ENCODE data around the gene STK32A. TPM values are rescaled to one million over a fixed set of nuclear protein-coding genes. Genes with fewer than 3 reads are reported as not detected.

STK32A gene
- polyA plus RNA-seq, 2 of the 4 experiments (the other 2 are of a cell fraction) = 0.45 to 1.2 TPM

DNA sequence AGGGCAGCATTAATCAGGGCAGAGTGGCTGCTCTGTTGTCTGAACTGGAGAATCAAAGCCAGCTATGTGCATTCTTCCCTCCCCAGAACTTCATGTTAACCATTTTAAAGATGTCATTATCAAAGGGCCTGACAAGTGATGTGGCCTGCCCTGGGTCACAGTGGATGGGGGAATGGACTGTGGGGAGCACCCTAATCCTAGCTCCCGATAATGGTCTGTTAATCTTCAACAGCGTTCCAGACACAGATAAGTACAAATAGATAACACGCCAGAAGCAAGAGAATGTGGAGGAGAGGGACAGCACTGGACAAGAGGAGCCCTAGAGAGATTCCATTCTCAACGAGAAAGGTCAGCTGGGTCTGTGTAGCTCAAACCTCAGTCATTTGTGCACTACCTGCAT is 197.5 kb downstream of the STK32A start:
- WGBS (ENCODE audit: missing lambda C conversion rate) = 45% methylated on average over 4 of the region's 4 CpGs
- ATAC-seq (no peak), FAIRE-seq (no peak), DNase-seq (ENCODE audit: low read depth in 1 of 2, low spot score in 1 of 2) (no peak)
- Histone ChIP-seq H3K9me3 (no peaks in the 10 kb centered on the region), H3K4me2 (no peak overlapping the region), H3K27ac (no peak overlapping the region), H3K4me3 (no peak overlapping the region), H3K4me1 (no peaks in the 10 kb centered on the region)
- ChIA-PET POLR2A (no interaction called here), CTCF (interaction anchor here (0.5 kb wide), 1 partner anchor 43 kb away, joined by 3 read pairs; no protein-coding TSS in a partner anchor)
- TF ChIP-seq SMC3 (IDR thresholded peaks at IDR 0.05) = no peak

DNA sequence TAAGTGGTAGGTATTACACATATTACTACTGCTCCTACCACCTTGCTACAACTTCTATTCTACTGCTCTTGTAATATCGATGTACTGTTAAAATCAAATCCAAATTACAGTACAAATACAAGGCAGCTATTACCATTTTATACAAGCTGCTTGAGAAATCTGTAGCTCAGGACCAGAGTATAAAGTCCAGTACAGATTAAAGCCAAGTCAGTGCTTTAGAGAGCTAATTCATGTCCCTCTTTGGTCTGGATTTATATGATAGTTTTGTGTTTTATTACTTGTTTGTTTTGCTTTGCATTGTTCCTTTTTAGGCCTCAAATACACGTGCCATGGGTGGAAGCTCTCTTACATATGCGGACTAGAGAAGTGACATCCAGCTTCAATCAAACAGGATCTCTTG is 199.2 kb downstream of the STK32A start:
- DNase-seq (ENCODE audit: low read depth in 1 of 2, low spot score in 1 of 2) (no peak), FAIRE-seq (no peak), ATAC-seq (no peak)
- Histone ChIP-seq H3K4me2 (no peak overlapping the region), H3K4me1 (no peaks in the 10 kb centered on the region), H3K27ac (no peak overlapping the region), H3K4me3 (no peak overlapping the region), H3K9me3 (no peaks in the 10 kb centered on the region)
- TF ChIP-seq MAZ (IDR thresholded peaks at IDR 0.05; ENCODE audit: borderline replicate concordance, low read depth, low read length) = no peak
- no peak for TF ChIP-seq CHD4 (IDR thresholded peaks at IDR 0.05; ENCODE audit: borderline replicate concordance)
- POLR2A ChIA-PET = no interaction called here
- WGBS (ENCODE audit: missing lambda C conversion rate) = 50% methylated on average over 3 of the region's 3 CpGs
- CTCF ChIA-PET = interaction anchor here (1.0 to 1.1 kb wide), 2 partner anchors 20 to 245 kb away, joined by 3 to 4 read pairs; no protein-coding TSS in a partner anchor

DNA sequence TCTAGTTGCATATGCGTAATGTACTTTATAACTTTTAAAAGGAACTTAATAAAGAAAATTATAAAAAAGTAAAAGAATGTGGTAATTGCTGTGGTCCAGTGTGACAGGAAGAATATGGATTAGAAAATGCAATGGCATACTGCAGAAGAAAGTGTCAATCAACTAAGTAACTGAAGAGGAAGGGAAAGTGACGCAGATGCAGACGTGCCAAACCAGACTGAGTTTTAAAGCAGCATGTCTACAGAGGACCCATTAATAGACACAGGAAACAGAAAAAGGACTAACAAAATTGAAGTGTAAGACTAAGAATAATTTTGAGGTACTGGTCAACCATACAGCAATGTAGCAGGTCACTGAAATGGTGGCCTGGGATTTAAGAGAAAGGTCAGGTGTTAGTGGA is 201.8 kb downstream of the STK32A start:
- ChIA-PET CTCF (interaction anchor here (1.5 kb wide), 1 partner anchor 142 kb away, joined by 3 read pairs; no protein-coding TSS in a partner anchor), POLR2A (no interaction called here)
- DNase-seq (ENCODE audit: low read depth in 1 of 2, low spot score in 1 of 2) = no peak
- Histone ChIP-seq H3K27ac (no peak overlapping the region), H3K4me1 (no peaks in the 10 kb centered on the region), H3K4me2 (no peak overlapping the region), H3K9me3 (no peaks in the 10 kb centered on the region), H3K4me3 (no peak overlapping the region)
- WGBS (ENCODE audit: missing lambda C conversion rate) = 88% methylated on average over 3 of the region's 3 CpGs
- FAIRE-seq = no peak
- TF ChIP-seq MAZ (IDR thresholded peaks at IDR 0.05; ENCODE audit: borderline replicate concordance, low read depth, low read length) = no peak
- TF ChIP-seq HOXB13 (CRISPR knock-in tag; IDR thresholded peaks at IDR 0.05; ENCODE audit: low read depth) = no peak
- no peak for ATAC-seq

GRCh38 chr5:147437161-147437596 is 202.4 kb downstream of the STK32A start:
- DNase-seq (ENCODE audit: low read depth in 1 of 2, low spot score in 1 of 2) (no peak), ATAC-seq (no peak), FAIRE-seq (no peak)
- WGBS (ENCODE audit: missing lambda C conversion rate) = 46% methylated on average over 6 of the region's 6 CpGs
- H3K4me2 ChIP-seq = no peak overlapping the region
- no peak overlapping the region for H3K4me3 ChIP-seq
- H3K9me3 ChIP-seq = no peaks in the 10 kb centered on the region
- CTCF ChIA-PET = interaction anchor here (1.5 kb wide), 1 partner anchor 142 kb away, joined by 3 read pairs; no protein-coding TSS in a partner anchor
- no peak for TF ChIP-seq SREBF2 (IDR thresholded peaks at IDR 0.05)
- no peak for TF ChIP-seq HMGXB4 (CRISPR knock-in tag; IDR thresholded peaks at IDR 0.05; ENCODE audit: borderline replicate concordance)
- no peak for TF ChIP-seq HOXB13 (CRISPR knock-in tag; IDR thresholded peaks at IDR 0.05; ENCODE audit: low read depth)
- TF ChIP-seq NPAS2 (CRISPR knock-in tag; IDR thresholded peaks at IDR 0.05; ENCODE audit: borderline replicate concordance) = no peak
- no peak for TF ChIP-seq RAD21 (conservative IDR thresholded peaks at IDR 0.05 in 1 of 2, IDR thresholded peaks at IDR 0.05 in 1 of 2)
- no peak for TF ChIP-seq EP300 (IDR thresholded peaks at IDR 0.05)
- no peak for TF ChIP-seq POLR2A (IDR thresholded peaks at IDR 0.05; ENCODE audit: low read length)
- no peak for TF ChIP-seq RCOR1 (IDR thresholded peaks at IDR 0.05; ENCODE audit: low read depth, low read length)
- no peak for TF ChIP-seq HDAC2 (IDR thresholded peaks at IDR 0.05)
- TF ChIP-seq CBX8 (IDR thresholded peaks at IDR 0.05) = no peak
- no peak for TF ChIP-seq KDM5A (IDR thresholded peaks at IDR 0.05)
- no peak for TF ChIP-seq ZC3H11A (IDR thresholded peaks at IDR 0.05)
- TF ChIP-seq ZNF302 (CRISPR knock-in tag; IDR thresholded peaks at IDR 0.05) = no peak
- H3K4me1 ChIP-seq = no peaks in the 10 kb centered on the region
- no peak overlapping the region for H3K27ac ChIP-seq
- POLR2A ChIA-PET = no interaction called here

Small RNAs within 50 kb of the gene (small RNA-seq; reads per million reads assigned to genes)
- 0 reads per million in 6 experiments for gene AC011373.1

All from A549 (cell line).